IPS-20b (cell line): ENCODE measurements around the gene SERPINH1.

ENCODE experiments used
- H3K27ac ChIP-seq: one replicate; pipeline ENCODE4 v1.5.1; 2013; ENCODE audit warnings: low read length
- H3K27me3 ChIP-seq: 2 replicates; pipeline ENCODE4 v1.6.1; 2013; ENCODE audit warnings: mild to moderate bottlenecking, low read length, inconsistent platforms; ENCODE audit not compliant: insufficient read depth
- H3K36me3 ChIP-seq: 2 replicates; pipeline ENCODE4 v1.6.1; 2013; ENCODE audit warnings: low read depth, mild to moderate bottlenecking, inconsistent platforms, low read length, moderate library complexity; ENCODE audit not compliant: insufficient read depth
- H3K4me1 ChIP-seq: 2 replicates; pipeline ENCODE4 v1.6.1; 2013; ENCODE audit warnings: mild to moderate bottlenecking, control low read depth, inconsistent platforms, low read length, moderate library complexity; ENCODE audit not compliant: insufficient read depth
- H3K4me3 ChIP-seq: 2 replicates; pipeline ENCODE4 v1.5.1; 2013; ENCODE audit warnings: mild to moderate bottlenecking, low read length, inconsistent platforms
- H3K9ac ChIP-seq: 2 replicates; pipeline ENCODE4 v1.6.1; 2013; ENCODE audit warnings: low read depth, mild to moderate bottlenecking, inconsistent platforms, low read length, moderate library complexity
- H3K9me3 ChIP-seq: 2 replicates; pipeline ENCODE4 v1.6.1; 2013; ENCODE audit warnings: mild to moderate bottlenecking, low read depth, low read length, inconsistent platforms; ENCODE audit not compliant: insufficient read depth

The SERPINH1 gene

GRCh38 chr11:75594211-75594610, 32.2 kb downstream of the SERPINH1 start:
- H3K9me3 ChIP-seq, result no peaks in the 10 kb centered on the region
- no peaks in the 10 kb centered on the region for H3K36me3 ChIP-seq
- H3K4me1 ChIP-seq, result peaks cover 6% of the 10 kb centered on the region; the same call in 1 of the 2 replicates
- H3K27ac ChIP-seq, result no peak overlapping the region
- no peak overlapping the region for H3K9ac ChIP-seq
- peaks cover 5% of the 10 kb centered on the region; the same call in 1 of the 2 replicates for H3K27me3 ChIP-seq
- no peak overlapping the region for H3K4me3 ChIP-seq

GRCh38 chr11:75595429-75595828, 33.4 kb downstream of the SERPINH1 start:
- peaks cover 6% of the 10 kb centered on the region; the same call in 1 of the 2 replicates for H3K4me1 ChIP-seq
- H3K9ac ChIP-seq, result no peak overlapping the region
- no peaks in the 10 kb centered on the region for H3K36me3 ChIP-seq
- no peaks in the 10 kb centered on the region for H3K9me3 ChIP-seq
- H3K4me3 ChIP-seq, result no peak overlapping the region
- H3K27ac ChIP-seq, result no peak overlapping the region
- peaks cover 5% of the 10 kb centered on the region; the same call in 1 of the 2 replicates for H3K27me3 ChIP-seq

- no peak overlapping the region for H3K9ac ChIP-seq
- H3K27me3 ChIP-seq, result peaks cover 5% of the 10 kb centered on the region; the same call in 1 of the 2 replicates
- H3K4me1 ChIP-seq, result peaks cover 6% of the 10 kb centered on the region; the same call in 1 of the 2 replicates
- H3K27ac ChIP-seq, result no peak overlapping the region
- no peak overlapping the region for H3K4me3 ChIP-seq
- H3K9me3 ChIP-seq, result no peaks in the 10 kb centered on the region
- H3K36me3 ChIP-seq, result no peaks in the 10 kb centered on the region
Observed at GRCh38 chr11:75596914-75597313, 34.9 kb downstream of the SERPINH1 start.

- Histone ChIP-seq H3K9me3 (no peaks in the 10 kb centered on the region), H3K36me3 (no peaks in the 10 kb centered on the region), H3K27me3 (peaks cover 5% of the 10 kb centered on the region; the same call in 1 of the 2 replicates), H3K27ac (no peak overlapping the region), H3K9ac (no peak overlapping the region), H3K4me3 (no peak overlapping the region), H3K4me1 (peaks cover 6% of the 10 kb centered on the region; the same call in 1 of the 2 replicates)
Observed at GRCh38 chr11:75597636-75598035, 35.6 kb downstream of the SERPINH1 start.

GRCh38 chr11:75598264-75598663, 36.2 kb downstream of the SERPINH1 start:
- Histone ChIP-seq H3K4me3 (no peak overlapping the region), H3K27me3 (peaks cover 5% of the 10 kb centered on the region; the same call in 1 of the 2 replicates), H3K27ac (no peak overlapping the region), H3K4me1 (peaks cover 6% of the 10 kb centered on the region; the same call in 1 of the 2 replicates), H3K9me3 (no peaks in the 10 kb centered on the region), H3K9ac (no peak overlapping the region), H3K36me3 (no peaks in the 10 kb centered on the region)

- Histone ChIP-seq H3K36me3 (no peaks in the 10 kb centered on the region), H3K4me1 (peaks cover 6% of the 10 kb centered on the region; the same call in 1 of the 2 replicates), H3K9ac (no peak overlapping the region), H3K4me3 (no peak overlapping the region), H3K9me3 (no peaks in the 10 kb centered on the region), H3K27me3 (peaks cover 5% of the 10 kb centered on the region; the same call in 1 of the 2 replicates), H3K27ac (no peak overlapping the region)
Observed at GRCh38 chr11:75598900-75599299, 36.8 kb downstream of the SERPINH1 start.

GRCh38 chr11:75600356-75600755, 38.3 kb downstream of the SERPINH1 start:
- Histone ChIP-seq H3K27ac (no peak overlapping the region), H3K36me3 (no peaks in the 10 kb centered on the region), H3K4me3 (no peak overlapping the region), H3K9me3 (no peaks in the 10 kb centered on the region), H3K27me3 (peaks cover 5% of the 10 kb centered on the region; the same call in 1 of the 2 replicates), H3K4me1 (peaks cover 6% of the 10 kb centered on the region; the same call in 1 of the 2 replicates), H3K9ac (no peak overlapping the region)

- no peak overlapping the region for H3K27ac ChIP-seq
Observed at GRCh38 chr11:75601494-75601893, 39.4 kb downstream of the SERPINH1 start.

GRCh38 chr11:75602951-75603350, 40.9 kb downstream of the SERPINH1 start:
- H3K4me3 ChIP-seq, result no peak overlapping the region
- H3K4me1 ChIP-seq, result no peaks in the 10 kb centered on the region
- no peaks in the 10 kb centered on the region for H3K9me3 ChIP-seq
- no peak overlapping the region for H3K27ac ChIP-seq
- H3K36me3 ChIP-seq, result no peaks in the 10 kb centered on the region
- no peak overlapping the region for H3K9ac ChIP-seq
- no peaks in the 10 kb centered on the region for H3K27me3 ChIP-seq

More at GRCh38 chr11:75601494-75601893, 39.4 kb downstream of the SERPINH1 start:
- Histone ChIP-seq H3K36me3 (no peaks in the 10 kb centered on the region), H3K4me3 (no peak overlapping the region), H3K9ac (no peak overlapping the region), H3K27me3 (peaks cover 2% of the 10 kb centered on the region; the same call in 1 of the 2 replicates), H3K4me1 (peaks cover 6% of the 10 kb centered on the region; the same call in 1 of the 2 replicates), H3K9me3 (no peaks in the 10 kb centered on the region)

GRCh38 chr11:75603791-75604736, 42.0 kb downstream of the SERPINH1 start:
- Histone ChIP-seq H3K27ac (no peak overlapping the region), H3K36me3 (no peaks in the 10 kb centered on the region)

GRCh38 chr11:75606099-75606498, 44.0 kb downstream of the SERPINH1 start:
- Histone ChIP-seq H3K36me3 (no peaks in the 10 kb centered on the region), H3K4me3 (no peak overlapping the region), H3K9ac (no peak overlapping the region), H3K9me3 (no peaks in the 10 kb centered on the region), H3K27ac (no peak overlapping the region), H3K27me3 (no peaks in the 10 kb centered on the region), H3K4me1 (no peaks in the 10 kb centered on the region)

More at GRCh38 chr11:75603791-75604736, 42.0 kb downstream of the SERPINH1 start:
- Histone ChIP-seq H3K4me1 (no peaks in the 10 kb centered on the region), H3K9ac (no peak overlapping the region), H3K9me3 (no peaks in the 10 kb centered on the region), H3K4me3 (no peak overlapping the region), H3K27me3 (no peaks in the 10 kb centered on the region)
